Body of pancreas (tissue), 4 donors: ENCODE data around the gene ANKRD6. TPM values are rescaled to one million over a fixed set of nuclear protein-coding genes. Genes with fewer than 3 reads are reported as not detected.
A peak's percentile ranks its signal among the peaks of the same experiment; 100 is the strongest.

ENCODE experiments used
- ATAC-seq: fragments of 150-250 bp; one replicate; pipeline ENCODE4 v1.9.1; 2016
- DNase-seq, 4 donors: peaks; one replicate each; pipeline ENCODE4 v3.0.0-alpha.2; 2019
- H3K27ac ChIP-seq, 4 donors: fragments of 200-600 bp; sonication (generic); 1 replicate in 3 of 4; 2 replicates in 1 of 4; pipeline versions ENCODE4 v1.5.1 to v1.6.1; 2016 to 2019; ENCODE audit warnings: mild to moderate bottlenecking in 1 of 4, mixed read lengths in 1 of 4, moderate library complexity in 1 of 4
- H3K27me3 ChIP-seq, 2 donors: fragments of 200-600 bp; sonication (generic); one replicate each; pipeline ENCODE4 v1.6.0; 2016; ENCODE audit warnings: mild to moderate bottlenecking in 1 of 2
- H3K36me3 ChIP-seq, 2 donors: fragments of 200-600 bp; sonication (generic); replicated peaks in 1 of 2; 2 replicates each; pipeline ENCODE4 v1.5.1; 2016; ENCODE audit warnings: low read depth in 2 of 2; ENCODE audit not compliant: insufficient read depth in 1 of 2
- H3K4me1 ChIP-seq: fragments of 200-600 bp; sonication (generic); one replicate; pipeline ENCODE4 v1.6.0; 2016
- H3K4me3 ChIP-seq, 2 donors: fragments of 200-600 bp; sonication (generic); 1 replicate in 1 of 2; 2 replicates in 1 of 2; pipeline ENCODE4 v1.5.1; 2016 to 2019
- H3K9me3 ChIP-seq, 3 donors: fragments of 200-600 bp; sonication (generic); 1 replicate in 2 of 3; 2 replicates in 1 of 3; pipeline ENCODE4 v1.5.1; 2016
- CTCF ChIP-seq, 7 experiments: fragments of 450-650 bp in 4 of 7; fragments of 200-600 bp in 3 of 7; sonication (generic) in 3 of 7; IDR thresholded peaks; one replicate each; pipeline ENCODE4 v1.5.1; 2016 to 2019; ENCODE audit warnings: antibody characterized with exemption in 7 of 7
- POLR2A ChIP-seq, 3 donors: fragments of 450-650 bp; IDR thresholded peaks; one replicate each; pipeline ENCODE4 v1.6.1; 2016; ENCODE audit warnings: antibody characterized with exemption in 3 of 3, mild to moderate bottlenecking in 2 of 3
- WGBS, 2 donors: methylation state at CpG; one replicate each; pipeline ENCODE4 v1.1.5; 2017; 5-methylcytosine and 5-hydroxymethylcytosine counted together
- intact Hi-C: fragments of 100-400 bp; cut with DNase I; formaldehyde crosslinking; loops from one replicate; pipeline ENCODE4 v1.15.1; 2023
- total RNA-seq, 2 donors: library from RNA; depleted of rRNA; stranded (reverse); fragments of >200 nt; gene quantifications; one replicate each; pipeline ENCODE4 v1.1.0, GENCODE V29; 2016

Gene ANKRD6
- total RNA-seq, 2 donors from 2014 or later: 16.9 to 21.4 TPM

- ATAC-seq: peak; percentile 33
- no peaks in the 10 kb centered on the region for H3K4me1 ChIP-seq
- WGBS, 2 donors: 72 to 76% methylated on average over 21 of the region's 21 CpGs
Measured at GRCh38 chr6:89562093-89562973, 129.4 kb downstream of the ANKRD6 start.

GRCh38 chr6:89563866-89564265 is 130.9 kb downstream of the ANKRD6 start:
- H3K27me3 ChIP-seq: no peaks in the 10 kb centered on the region
- WGBS, 2 donors: 100% methylated on average over 1 of the region's 1 CpG
- no peak overlapping the region for H3K27ac ChIP-seq
- H3K4me3 ChIP-seq: no peak overlapping the region
- intact Hi-C loops: no loop called here
- TF ChIP-seq CTCF (IDR thresholded peaks at IDR 0.05) (no peak), POLR2A (IDR thresholded peaks at IDR 0.05) (no peak)
- H3K36me3 ChIP-seq: no peaks in the 10 kb centered on the region
- no peak for DNase-seq
- no peaks in the 10 kb centered on the region for H3K9me3 ChIP-seq
- peaks cover 7% of the 10 kb centered on the region for H3K4me1 ChIP-seq
- ATAC-seq: no peak

More at GRCh38 chr6:89562093-89562973, 129.4 kb downstream of the ANKRD6 start:
- H3K4me3 ChIP-seq: no peak overlapping the region
- no peaks in the 10 kb centered on the region for H3K9me3 ChIP-seq
- no peak overlapping the region for H3K27ac ChIP-seq
- intact Hi-C loops: no loop called here
- no peaks in the 10 kb centered on the region for H3K36me3 ChIP-seq
- DNase-seq: no peak
- TF ChIP-seq POLR2A (IDR thresholded peaks at IDR 0.05): no peak
- no peak for TF ChIP-seq CTCF (IDR thresholded peaks at IDR 0.05)
- no peaks in the 10 kb centered on the region for H3K27me3 ChIP-seq

GRCh38 chr6:89564752-89565427 is 131.9 kb downstream of the ANKRD6 start:
- no peak for DNase-seq
- no peaks in the 10 kb centered on the region for H3K27me3 ChIP-seq
- no peak overlapping the region for H3K27ac ChIP-seq
- ATAC-seq: no peak
- H3K4me1 ChIP-seq: peaks cover 7% of the 10 kb centered on the region
- H3K36me3 ChIP-seq: no peaks in the 10 kb centered on the region
- no peak overlapping the region for H3K4me3 ChIP-seq
- H3K9me3 ChIP-seq: no peaks in the 10 kb centered on the region
- 71 to 74% methylated on average over 8 of the region's 8 CpGs for WGBS, 2 donors
- intact Hi-C loops: no loop called here
- TF ChIP-seq POLR2A (IDR thresholded peaks at IDR 0.05): no peak
- TF ChIP-seq CTCF (IDR thresholded peaks at IDR 0.05): no peak

- no peak for DNase-seq
- Histone ChIP-seq H3K27me3 (no peaks in the 10 kb centered on the region), H3K4me3 (no peak overlapping the region), H3K36me3 (no peaks in the 10 kb centered on the region), H3K9me3 (no peaks in the 10 kb centered on the region), H3K27ac (no peak overlapping the region), H3K4me1 (peaks cover 7% of the 10 kb centered on the region)
- WGBS, 2 donors: 86 to 88% methylated on average over 10 of the region's 10 CpGs
- no peak for TF ChIP-seq POLR2A (IDR thresholded peaks at IDR 0.05)
- no peak for TF ChIP-seq CTCF (IDR thresholded peaks at IDR 0.05)
- no peak for ATAC-seq
- intact Hi-C loops: no loop called here
Measured at GRCh38 chr6:89566008-89566800, 133.3 kb downstream of the ANKRD6 start.
